ENCODE measurements around the gene PACS2.
"Not testable (repeated sequence)": the region's sequence is repeated elsewhere in the genome, so short reads cannot be mapped to it uniquely, and the experiment has no call there.

Gene PACS2

GRCh38 chr14:105314287-105315200 lies at the start of gene PACS2:
Gene PACS2 (plus strand): TSS chr14:105314748. CDS start chr14:105314919, 171 bp downstream.
- Mint-ChIP-seq H3K9me3 (no peaks in the 10 kb centered on the region), H3K27ac (peak within 1 kb of the TSS; percentile 73), H3K4me3 (peak within 1 kb of the TSS; percentile 84), H3K4me1 (ENCODE audit: low read depth) (peaks cover 32% of the 10 kb centered on the region), H3K27me3 (no peaks in the 10 kb centered on the region), H3K36me3 (ENCODE audit: low read depth) (no peaks in the 10 kb centered on the region)

- Mint-ChIP-seq H3K9me3 (no peaks in the 10 kb centered on the region), H3K27ac (no peak overlapping the region), H3K36me3 (ENCODE audit: low read depth) (peaks cover 13% of the 10 kb centered on the region)
Observed at GRCh38 chr14:105267820-105268548, 46.6 kb upstream of the PACS2 start.

GRCh38 chr14:105268736-105269354 lies 45.7 kb upstream of the PACS2 start:
- Mint-ChIP-seq H3K27me3 (no peaks in the 10 kb centered on the region), H3K4me1 (ENCODE audit: low read depth) (no peaks in the 10 kb centered on the region), H3K27ac (no peak overlapping the region), H3K4me3 (no peak overlapping the region), H3K9me3 (no peaks in the 10 kb centered on the region), H3K36me3 (ENCODE audit: low read depth) (peaks cover 11% of the 10 kb centered on the region)

More at GRCh38 chr14:105267820-105268548, 46.6 kb upstream of the PACS2 start:
- Mint-ChIP-seq H3K4me3 (no peak overlapping the region), H3K27me3 (no peaks in the 10 kb centered on the region), H3K4me1 (ENCODE audit: low read depth) (no peaks in the 10 kb centered on the region)

GRCh38 chr14:105269405-105269804 lies 45.1 kb upstream of the PACS2 start:
- H3K27me3 Mint-ChIP-seq: no peaks in the 10 kb centered on the region
- no peak overlapping the region for H3K4me3 Mint-ChIP-seq
- no peaks in the 10 kb centered on the region for H3K4me1 Mint-ChIP-seq (ENCODE audit: low read depth)

GRCh38 chr14:105271224-105271890 lies 43.2 kb upstream of the PACS2 start:
- H3K4me3 Mint-ChIP-seq: no peak overlapping the region
- no peaks in the 10 kb centered on the region for H3K9me3 Mint-ChIP-seq
- H3K27ac Mint-ChIP-seq: no peak overlapping the region
- H3K36me3 Mint-ChIP-seq (ENCODE audit: low read depth): peaks cover 4% of the 10 kb centered on the region
- H3K27me3 Mint-ChIP-seq: no peaks in the 10 kb centered on the region
- H3K4me1 Mint-ChIP-seq (ENCODE audit: low read depth): no peaks in the 10 kb centered on the region

More at GRCh38 chr14:105269405-105269804, 45.1 kb upstream of the PACS2 start:
- Mint-ChIP-seq H3K36me3 (ENCODE audit: low read depth) (peaks cover 8% of the 10 kb centered on the region), H3K9me3 (no peaks in the 10 kb centered on the region), H3K27ac (no peak overlapping the region)

- no peak overlapping the region for H3K4me3 Mint-ChIP-seq
Observed at GRCh38 chr14:105272623-105273022, 41.9 kb upstream of the PACS2 start.

GRCh38 chr14:105273062-105273461 lies 41.5 kb upstream of the PACS2 start:
- Mint-ChIP-seq H3K27me3 (no peaks in the 10 kb centered on the region), H3K9me3 (no peaks in the 10 kb centered on the region), H3K4me1 (ENCODE audit: low read depth) (no peaks in the 10 kb centered on the region), H3K27ac (no peak overlapping the region), H3K4me3 (no peak overlapping the region), H3K36me3 (ENCODE audit: low read depth) (no peaks in the 10 kb centered on the region)

More at GRCh38 chr14:105272623-105273022, 41.9 kb upstream of the PACS2 start:
- no peaks in the 10 kb centered on the region for H3K36me3 Mint-ChIP-seq (ENCODE audit: low read depth)
- H3K27ac Mint-ChIP-seq: no peak overlapping the region
- no peaks in the 10 kb centered on the region for H3K4me1 Mint-ChIP-seq (ENCODE audit: low read depth)
- H3K9me3 Mint-ChIP-seq: no peaks in the 10 kb centered on the region
- no peaks in the 10 kb centered on the region for H3K27me3 Mint-ChIP-seq

- no peak overlapping the region for H3K4me3 Mint-ChIP-seq
- no peaks in the 10 kb centered on the region for H3K36me3 Mint-ChIP-seq (ENCODE audit: low read depth)
- H3K9me3 Mint-ChIP-seq: no peaks in the 10 kb centered on the region
- no peaks in the 10 kb centered on the region for H3K27me3 Mint-ChIP-seq
- H3K27ac Mint-ChIP-seq: no peak overlapping the region
- H3K4me1 Mint-ChIP-seq (ENCODE audit: low read depth): no peaks in the 10 kb centered on the region
Observed at GRCh38 chr14:105274637-105275036, 39.9 kb upstream of the PACS2 start.

GRCh38 chr14:105275267-105275946 lies 39.1 kb upstream of the PACS2 start:
- no peaks in the 10 kb centered on the region for H3K36me3 Mint-ChIP-seq (ENCODE audit: low read depth)
- no peak overlapping the region for H3K27ac Mint-ChIP-seq
- H3K4me3 Mint-ChIP-seq: no peak overlapping the region
- H3K4me1 Mint-ChIP-seq (ENCODE audit: low read depth): no peaks in the 10 kb centered on the region
- H3K9me3 Mint-ChIP-seq: no peaks in the 10 kb centered on the region
- no peaks in the 10 kb centered on the region for H3K27me3 Mint-ChIP-seq

- H3K4me1 Mint-ChIP-seq (ENCODE audit: low read depth); H3K9me3 Mint-ChIP-seq; H3K27me3 Mint-ChIP-seq; H3K36me3 Mint-ChIP-seq (ENCODE audit: low read depth); H3K27ac Mint-ChIP-seq; H3K4me3 Mint-ChIP-seq: not testable (repeated sequence)
Observed at GRCh38 chr14:105277448-105277847, 37.1 kb upstream of the PACS2 start.

GRCh38 chr14:105279642-105280361 lies 34.7 kb upstream of the PACS2 start:
- Mint-ChIP-seq H3K4me1 (ENCODE audit: low read depth) (peaks cover 24% of the 10 kb centered on the region), H3K9me3 (no peaks in the 10 kb centered on the region), H3K4me3 (no peak overlapping the region), H3K27me3 (no peaks in the 10 kb centered on the region), H3K27ac (no peak overlapping the region), H3K36me3 (ENCODE audit: low read depth) (peaks cover 4% of the 10 kb centered on the region)

GRCh38 chr14:105280525-105280924 lies 34.0 kb upstream of the PACS2 start:
- Mint-ChIP-seq H3K9me3 (no peaks in the 10 kb centered on the region), H3K4me3 (no peak overlapping the region), H3K27ac (no peak overlapping the region), H3K27me3 (no peaks in the 10 kb centered on the region), H3K4me1 (ENCODE audit: low read depth) (peaks cover 24% of the 10 kb centered on the region), H3K36me3 (ENCODE audit: low read depth) (peaks cover 10% of the 10 kb centered on the region)

- Mint-ChIP-seq H3K27me3 (no peaks in the 10 kb centered on the region), H3K36me3 (ENCODE audit: low read depth) (peaks cover 10% of the 10 kb centered on the region), H3K27ac (no peak overlapping the region), H3K9me3 (no peaks in the 10 kb centered on the region), H3K4me3 (no peak overlapping the region), H3K4me1 (ENCODE audit: low read depth) (peaks cover 24% of the 10 kb centered on the region)
Observed at GRCh38 chr14:105281371-105282097, 33.0 kb upstream of the PACS2 start.
